Fibroblast of the aortic adventitia (primary cell): ENCODE results near the gene YTHDF1. TPM values are rescaled to one million over a fixed set of nuclear protein-coding genes. Genes with fewer than 3 reads are reported as not detected.

ENCODE experiments used
- DNase-seq: peaks from one replicate; pipeline ENCODE4 v3.0.0-alpha.2; 2010; ENCODE audit warnings: low read depth
- H3K4me3 ChIP-seq: 2 replicates; pipeline ENCODE4 v1.5.1; 2011; ENCODE audit warnings: low read depth, mild to moderate bottlenecking, control low read depth, low read length, moderate library complexity
- total RNA-seq: library from RNA; depleted of rRNA; stranded (reverse); fragments of >200 nt; gene quantifications from 2 replicates; pipeline ENCODE4 v1.2.3, GENCODE V29; 2012; ENCODE audit warnings: low replicate concordance
- TF ChIP-seq, protein P1 (sequence below): IDR thresholded peaks from 2 replicates; pipeline ENCODE4 v1.5.1; 2011; ENCODE audit warnings: mild to moderate bottlenecking, low read length, control low read depth, inconsistent platforms; ENCODE audit not compliant: insufficient read depth

YTHDF1 gene
- total RNA-seq, 1 donor, result 24.8 TPM

- TF ChIP-seq, protein P1, sequence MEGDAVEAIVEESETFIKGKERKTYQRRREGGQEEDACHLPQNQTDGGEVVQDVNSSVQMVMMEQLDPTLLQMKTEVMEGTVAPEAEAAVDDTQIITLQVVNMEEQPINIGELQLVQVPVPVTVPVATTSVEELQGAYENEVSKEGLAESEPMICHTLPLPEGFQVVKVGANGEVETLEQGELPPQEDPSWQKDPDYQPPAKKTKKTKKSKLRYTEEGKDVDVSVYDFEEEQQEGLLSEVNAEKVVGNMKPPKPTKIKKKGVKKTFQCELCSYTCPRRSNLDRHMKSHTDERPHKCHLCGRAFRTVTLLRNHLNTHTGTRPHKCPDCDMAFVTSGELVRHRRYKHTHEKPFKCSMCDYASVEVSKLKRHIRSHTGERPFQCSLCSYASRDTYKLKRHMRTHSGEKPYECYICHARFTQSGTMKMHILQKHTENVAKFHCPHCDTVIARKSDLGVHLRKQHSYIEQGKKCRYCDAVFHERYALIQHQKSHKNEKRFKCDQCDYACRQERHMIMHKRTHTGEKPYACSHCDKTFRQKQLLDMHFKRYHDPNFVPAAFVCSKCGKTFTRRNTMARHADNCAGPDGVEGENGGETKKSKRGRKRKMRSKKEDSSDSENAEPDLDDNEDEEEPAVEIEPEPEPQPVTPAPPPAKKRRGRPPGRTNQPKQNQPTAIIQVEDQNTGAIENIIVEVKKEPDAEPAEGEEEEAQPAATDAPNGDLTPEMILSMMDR, result no peak
- DNase-seq, result no peak
These were observed 13.9 kb downstream of the YTHDF1 start for GRCh38 chr20:63202021-63202420.

DNA sequence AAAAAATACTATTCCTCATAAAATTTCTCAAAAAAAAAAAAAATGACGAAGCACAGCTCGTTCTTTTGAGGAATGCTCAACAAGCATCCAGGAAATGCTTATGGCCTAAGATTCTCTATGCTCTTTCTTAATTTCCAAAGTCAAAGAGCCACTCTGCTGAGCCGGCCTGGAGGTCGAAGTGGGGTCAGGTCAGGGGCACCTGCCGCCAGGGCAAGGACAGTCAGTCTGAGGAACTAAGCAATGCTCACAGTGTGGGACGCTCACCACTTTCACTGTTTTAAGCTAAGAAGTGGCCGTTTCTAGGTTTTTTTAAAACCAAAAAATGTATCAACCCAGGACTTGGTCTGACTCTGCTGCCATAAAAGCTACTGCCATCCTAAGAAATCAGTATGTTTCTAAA lies 17.3 kb downstream of the YTHDF1 start:
- DNase-seq, result no peak
- no peak overlapping the region for H3K4me3 ChIP-seq
- TF ChIP-seq, protein P1, result no peak

More at GRCh38 chr20:63202021-63202420, 13.9 kb downstream of the YTHDF1 start:
- no peak overlapping the region for H3K4me3 ChIP-seq

GRCh38 chr20:63196768-63197470 lies 19.0 kb downstream of the YTHDF1 start:
- H3K4me3 ChIP-seq, result no peak overlapping the region
- TF ChIP-seq, protein P1, result no peak
- DNase-seq, result no peak

GRCh38 chr20:63194797-63195173 lies 21.1 kb downstream of the YTHDF1 start:
- TF ChIP-seq, protein P1, result no peak
- DNase-seq, result no peak

DNA sequence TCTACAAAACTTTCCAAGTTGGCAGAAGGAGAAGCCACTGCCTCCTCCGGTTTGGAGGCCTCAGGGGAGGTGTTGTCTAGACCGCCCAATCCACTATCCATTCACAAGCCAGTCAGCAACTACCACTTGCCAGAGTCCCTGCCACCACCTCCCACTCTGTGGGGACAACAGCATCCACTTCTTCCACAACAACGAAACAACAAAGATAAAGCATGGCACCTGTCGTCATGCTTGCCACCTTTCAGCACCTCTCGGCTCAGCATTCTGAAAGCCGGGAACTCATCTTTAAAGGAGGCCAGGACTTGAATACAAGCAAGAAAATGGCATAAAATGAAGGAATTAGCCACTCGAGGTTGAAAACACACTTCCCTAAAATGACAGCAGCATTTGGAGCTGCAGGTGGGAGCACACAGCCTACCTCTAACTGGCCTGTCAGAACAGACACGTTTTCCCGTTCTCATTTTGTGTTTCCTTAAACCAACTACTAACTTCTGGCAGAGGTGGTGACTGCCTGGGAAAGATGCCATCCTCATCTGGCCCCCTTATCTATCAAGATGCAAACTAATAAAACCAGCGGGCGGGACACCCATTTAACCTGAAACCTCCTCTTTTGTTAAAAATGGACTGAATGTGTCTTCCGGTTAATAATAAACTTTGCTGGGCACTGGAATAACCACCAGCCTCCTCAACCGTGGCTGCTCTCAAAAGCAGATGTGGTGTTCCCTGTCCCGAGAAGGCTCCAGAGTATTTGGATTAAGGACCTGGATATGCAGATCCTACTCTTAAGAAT lies 21.7 kb downstream of the YTHDF1 start:
- TF ChIP-seq, protein P1, result no peak
- H3K4me3 ChIP-seq, result no peak overlapping the region
- no peak for DNase-seq

More at GRCh38 chr20:63194797-63195173, 21.1 kb downstream of the YTHDF1 start:
- no peak overlapping the region for H3K4me3 ChIP-seq

- no peak for DNase-seq
- TF ChIP-seq, protein P1, result no peak
- H3K4me3 ChIP-seq, result no peak overlapping the region
These were observed 23.2 kb downstream of the YTHDF1 start for GRCh38 chr20:63192721-63193120.
